OCI-LY1 (cell line): ENCODE data around the gene KCNMB2.

Experiments
- CTCF ChIP-seq: fragments of 200-600 bp; sonication (generic), shearing (Covaris generic); IDR thresholded peaks from 2 replicates; pipeline ENCODE4 v1.5.1; 2017; ENCODE audit warnings: mild to moderate bottlenecking, antibody characterized with exemption, low read length, moderate library complexity, mixed read lengths
- EZH2 ChIP-seq: fragments of 200-600 bp; sonication (generic), shearing (Covaris generic); IDR thresholded peaks from 2 replicates; pipeline ENCODE4 v1.8.0; 2017; ENCODE audit warnings: borderline replicate concordance, mixed run types, mild to moderate bottlenecking, antibody characterized with exemption, low read length, moderate library complexity, mixed read lengths

GRCh38 chr3:178625053-178625600, 88.9 kb downstream of the KCNMB2 start:
- TF ChIP-seq CTCF (no peak), EZH2 (no peak)
